A549 (cell line): ENCODE results near the gene CHIA. TPM values are rescaled to one million over a fixed set of nuclear protein-coding genes. Genes with fewer than 3 reads are reported as not detected.

Experiments used
- ATAC-seq, 2 experiments: fragments of 200-7000 bp in 1 of 2; fragments of >200 bp in 1 of 2; cut with Nextera tagmentation in 1 of 2; cut with Tn5 transposase in 1 of 2; 3 replicates each; pipeline versions ENCODE4 v1.8.0 to v1.9.1; 2018 to 2020; ENCODE audit warnings: mild to moderate bottlenecking in 1 of 2, moderate library complexity in 1 of 2
- CTCF ChIA-PET: fragments of 300-600 bp; sonication (Branson Sonifier 250); formaldehyde crosslinking; extraction: SDS; loops from one replicate; lab custom pipeline; 2021; ENCODE audit warnings: antibody characterized with exemption, inconsistent platforms; lab: Yijun Ruan, JAX
- POLR2A ChIA-PET: fragments of 350-600 bp; formaldehyde crosslinking; extraction: SDS; loops from one replicate; lab custom pipeline; 2021; ENCODE audit warnings: antibody characterized with exemption, inconsistent platforms; lab: Yijun Ruan, JAX
- DNase-seq, 2 experiments: peaks; one replicate each; pipeline versions ENCODE4 v3.0.0 to v3.0.0-alpha.2; 2011 to 2016; ENCODE audit warnings: low read depth in 1 of 2, low spot score in 1 of 2
- FAIRE-seq: peaks from 2 replicates; lab custom pipeline; 2011; peaks lifted over from hg19 to GRCh38; lab: Jason Lieb, UNC
- H3K27ac ChIP-seq, 2 experiments: fragments of >200 bp; sonication (Bioruptor Twin); formaldehyde crosslinking; 3 replicates each; pipeline ENCODE4 v1.5.1; 2016 to 2017
- H3K4me1 ChIP-seq: fragments of >200 bp; sonication (Bioruptor Twin); formaldehyde crosslinking; 3 replicates; pipeline ENCODE4 v1.6.1; 2016
- H3K4me2 ChIP-seq: fragments of >200 bp; sonication (Bioruptor Twin); formaldehyde crosslinking; 3 replicates; pipeline ENCODE4 v1.6.1; 2016
- H3K4me3 ChIP-seq: fragments of >200 bp; sonication (Bioruptor Twin); formaldehyde crosslinking; 3 replicates; pipeline ENCODE4 v1.5.1; 2016
- H3K9me3 ChIP-seq: fragments of >200 bp; sonication (Bioruptor Twin); formaldehyde crosslinking; 3 replicates; pipeline ENCODE4 v1.6.1; 2016
- BCL3 ChIP-seq: fragments of >200 bp; sonication (Bioruptor Twin); formaldehyde crosslinking; IDR thresholded peaks from 3 replicates; pipeline ENCODE4 v1.6.1; 2016
- CBX8 ChIP-seq: fragments of 200-600 bp; sonication (generic); IDR thresholded peaks from 2 replicates; pipeline ENCODE4 v1.6.1; 2016
- CTCF ChIP-seq: fragments of >200 bp; sonication (Bioruptor Twin); formaldehyde crosslinking; IDR thresholded peaks from 3 replicates; pipeline ENCODE4 v1.5.1; 2016
- EHMT2 ChIP-seq: fragments of 200-600 bp; sonication (generic); IDR thresholded peaks from 2 replicates; pipeline ENCODE4 v1.6.1; 2016; ENCODE audit warnings: antibody characterized with exemption, low read depth, mild to moderate bottlenecking, moderate library complexity
- FOSB ChIP-seq: fragments of 250-450 bp; sonication (Bioruptor Pico); IDR thresholded peaks from 2 replicates; pipeline ENCODE4 v1.5.0; 2020; ENCODE audit warnings: mild to moderate bottlenecking, moderate library complexity
- FOXS1 ChIP-seq: fragments of 250-450 bp; sonication (Bioruptor Pico); IDR thresholded peaks from 2 replicates; pipeline ENCODE4 v1.5.0; 2020; ENCODE audit warnings: mild to moderate bottlenecking, moderate library complexity
- HDAC2 ChIP-seq: fragments of 200-600 bp; sonication (generic); IDR thresholded peaks from 2 replicates; pipeline ENCODE4 v1.6.1; 2016
- HES2 ChIP-seq: fragments of >200 bp; sonication (Bioruptor Twin); formaldehyde crosslinking; IDR thresholded peaks from 2 replicates; pipeline ENCODE4 v1.6.1; 2016
- HEYL ChIP-seq: fragments of 250-450 bp; sonication (Bioruptor Pico); IDR thresholded peaks from 2 replicates; pipeline ENCODE4 v1.8.0; 2021; ENCODE audit warnings: mild to moderate bottlenecking, moderate library complexity
- KDM1A ChIP-seq: fragments of 200-600 bp; sonication (generic); IDR thresholded peaks from 2 replicates; pipeline ENCODE4 v1.6.1; 2016; ENCODE audit warnings: low read depth, mild to moderate bottlenecking
- NPAS2 ChIP-seq: fragments of 250-450 bp; sonication (Bioruptor Pico); IDR thresholded peaks from 2 replicates; pipeline ENCODE4 v1.8.0; 2022; ENCODE audit warnings: mild to moderate bottlenecking, moderate library complexity, borderline replicate concordance
- NR3C1 ChIP-seq: fragments of >200 bp; sonication (Bioruptor Twin); formaldehyde crosslinking; IDR thresholded peaks from 3 replicates; pipeline ENCODE4 v1.6.1; 2017
- RAD21 ChIP-seq, 2 experiments: fragments of >200 bp in 1 of 2; sonication (Bioruptor Twin) in 1 of 2; formaldehyde crosslinking in 1 of 2; IDR thresholded peaks in 1 of 2; conservative IDR thresholded peaks in 1 of 2; 2 replicates in 1 of 2; 3 replicates in 1 of 2; pipeline ENCODE4 v1.6.1; 2012 to 2018; ENCODE audit warnings: inconsistent platforms in 1 of 2
- RARB ChIP-seq: fragments of 250-450 bp; sonication (Bioruptor Pico); IDR thresholded peaks from 2 replicates; pipeline ENCODE4 v1.8.0; 2021; ENCODE audit warnings: mild to moderate bottlenecking, moderate library complexity
- RCOR1 ChIP-seq: fragments of 150-350 bp; IDR thresholded peaks from 2 replicates; pipeline ENCODE4 v1.6.1; 2014; ENCODE audit warnings: antibody characterized with exemption, low read length, low read depth
- SREBF2 ChIP-seq: fragments of 450-650 bp; IDR thresholded peaks from 2 replicates; pipeline ENCODE4 v1.6.1; 2014; ENCODE audit warnings: mild to moderate bottlenecking, moderate library complexity
- ZC3H11A ChIP-seq: fragments of 450-650 bp; IDR thresholded peaks from 2 replicates; pipeline ENCODE4 v1.6.1; 2014; ENCODE audit warnings: antibody characterized with exemption, mild to moderate bottlenecking
- ZFP36 ChIP-seq: fragments of 450-650 bp; IDR thresholded peaks from 2 replicates; pipeline ENCODE4 v1.6.1; 2014; ENCODE audit warnings: borderline replicate concordance; ENCODE audit not compliant: partially characterized antibody
- WGBS: methylation state at CpG from one replicate; pipeline ENCODE4 v1.1.6; 2017; ENCODE audit errors: missing lambda C conversion rate; 5-methylcytosine and 5-hydroxymethylcytosine counted together
- polyA plus RNA-seq, 4 experiments: library from polyadenylated mRNA; depleted of rRNA in 3 of 4; stranded (reverse); fragments of >200 nt; fragmentation: RNase III in 1 of 4; extraction: RNeasy Plus Mini Kit Qiagen cat#74134 plus additional on column Dnase treatment in 1 of 4; gene quantifications; 2 replicates in 3 of 4; 3 replicates in 1 of 4; pipeline ENCODE4 v1.2.3, GENCODE V29; 2011 to 2017
- TF ChIP-seq, protein P1 (sequence below): fragments of 200-600 bp; sonication (generic); IDR thresholded peaks from 2 replicates; pipeline ENCODE4 v1.6.1; 2016; ENCODE audit warnings: antibody characterized with exemption, mild to moderate bottlenecking, moderate library complexity

The CHIA gene
- polyA plus RNA-seq, 2 of the 4 experiments (the other 2 are of a cell fraction): not detected

GRCh38 chr1:111280267-111280666, 10.4 kb upstream of the CHIA start:
- H3K4me2 ChIP-seq: no peak overlapping the region
- CTCF ChIA-PET: interaction anchor here (1.6 kb wide), 1 partner anchor 57 kb away, joined by 5 read pairs; no protein-coding TSS in a partner anchor
- H3K9me3 ChIP-seq: no peaks in the 10 kb centered on the region
- ATAC-seq: no peak
- no peak for FAIRE-seq
- H3K4me1 ChIP-seq: 0 out of 3 replicates have a peak, but pooled peaks cover 3% of the 10 kb centered on the region
- H3K4me3 ChIP-seq: no peak overlapping the region
- no peak for TF ChIP-seq NR3C1
- TF ChIP-seq EHMT2: no peak
- no peak for TF ChIP-seq CBX8
- no peak for TF ChIP-seq NPAS2 (CRISPR knock-in tag)
- no peak for TF ChIP-seq HEYL (CRISPR knock-in tag)
- POLR2A ChIA-PET: no interaction called here
- no peak for DNase-seq
- H3K27ac ChIP-seq: no peak overlapping the region

DNA sequence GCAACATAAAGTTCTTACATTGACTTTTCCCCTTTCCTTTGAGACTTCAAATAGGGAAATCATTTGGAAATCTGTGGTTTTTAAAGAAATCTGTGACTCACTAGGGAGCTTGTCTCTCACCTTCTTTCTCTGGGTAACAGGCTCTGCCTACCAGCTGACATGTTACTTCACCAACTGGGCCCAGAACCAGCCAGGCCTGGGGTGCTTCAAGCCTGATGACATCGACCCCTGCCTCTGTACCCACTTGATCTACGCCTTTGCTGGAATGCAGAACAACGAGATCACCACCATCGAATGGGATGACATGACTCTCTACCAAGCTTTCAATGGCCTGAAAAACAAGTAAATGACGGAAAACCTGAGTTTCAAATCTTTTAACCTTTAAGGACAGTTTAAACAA, 9.2 kb upstream of the CHIA start:
- 31% methylated on average over 5 of the region's 5 CpGs for WGBS
- CTCF ChIA-PET: interaction anchor here (0.5 kb wide), 1 partner anchor 20 kb away, joined by 7 read pairs; no protein-coding TSS in a partner anchor
- ATAC-seq: no peak

DNA sequence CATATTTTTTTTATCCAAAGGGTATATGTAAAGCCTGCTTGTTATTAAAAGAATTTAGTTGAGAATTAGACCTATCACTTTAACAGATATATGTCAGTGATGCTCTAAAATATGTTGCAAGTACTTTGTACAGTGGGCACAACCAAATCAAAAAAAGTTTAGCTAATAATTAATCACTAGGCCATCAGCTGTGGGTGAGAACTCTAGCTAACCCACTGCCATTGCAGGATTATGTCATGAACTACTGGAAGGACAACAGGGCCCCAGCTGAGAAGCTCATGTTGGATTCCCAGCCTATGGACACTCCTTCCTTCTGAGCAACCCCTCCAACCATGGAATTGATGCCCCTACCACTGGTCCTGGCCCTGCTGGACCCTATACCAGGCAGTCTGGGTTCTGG, 6.8 kb upstream of the CHIA start:
- DNase-seq (no peak), FAIRE-seq (no peak), ATAC-seq (no peak)
- no peak overlapping the region for H3K27ac ChIP-seq
- H3K9me3 ChIP-seq: no peaks in the 10 kb centered on the region
- ChIA-PET POLR2A (no interaction called here), CTCF (no interaction called here)
- no peak overlapping the region for H3K4me2 ChIP-seq
- no peaks in the 10 kb centered on the region for H3K4me1 ChIP-seq
- TF ChIP-seq ZFP36: no peak
- no peak for TF ChIP-seq NPAS2 (CRISPR knock-in tag)
- no peak for TF ChIP-seq CTCF
- TF ChIP-seq RAD21 (conservative IDR thresholded peaks at IDR 0.05 in 1 of 2, IDR thresholded peaks at IDR 0.05 in 1 of 2): no peak
- TF ChIP-seq RARB (CRISPR knock-in tag): no peak
- no peak for TF ChIP-seq HDAC2
- TF ChIP-seq HES2: no peak
- no peak for TF ChIP-seq ZC3H11A
- TF ChIP-seq CBX8: no peak
- no peak for TF ChIP-seq FOSB (CRISPR knock-in tag)
- TF ChIP-seq FOXS1: no peak
- no peak for TF ChIP-seq KDM1A
- no peak for TF ChIP-seq BCL3
- TF ChIP-seq, protein P1, sequence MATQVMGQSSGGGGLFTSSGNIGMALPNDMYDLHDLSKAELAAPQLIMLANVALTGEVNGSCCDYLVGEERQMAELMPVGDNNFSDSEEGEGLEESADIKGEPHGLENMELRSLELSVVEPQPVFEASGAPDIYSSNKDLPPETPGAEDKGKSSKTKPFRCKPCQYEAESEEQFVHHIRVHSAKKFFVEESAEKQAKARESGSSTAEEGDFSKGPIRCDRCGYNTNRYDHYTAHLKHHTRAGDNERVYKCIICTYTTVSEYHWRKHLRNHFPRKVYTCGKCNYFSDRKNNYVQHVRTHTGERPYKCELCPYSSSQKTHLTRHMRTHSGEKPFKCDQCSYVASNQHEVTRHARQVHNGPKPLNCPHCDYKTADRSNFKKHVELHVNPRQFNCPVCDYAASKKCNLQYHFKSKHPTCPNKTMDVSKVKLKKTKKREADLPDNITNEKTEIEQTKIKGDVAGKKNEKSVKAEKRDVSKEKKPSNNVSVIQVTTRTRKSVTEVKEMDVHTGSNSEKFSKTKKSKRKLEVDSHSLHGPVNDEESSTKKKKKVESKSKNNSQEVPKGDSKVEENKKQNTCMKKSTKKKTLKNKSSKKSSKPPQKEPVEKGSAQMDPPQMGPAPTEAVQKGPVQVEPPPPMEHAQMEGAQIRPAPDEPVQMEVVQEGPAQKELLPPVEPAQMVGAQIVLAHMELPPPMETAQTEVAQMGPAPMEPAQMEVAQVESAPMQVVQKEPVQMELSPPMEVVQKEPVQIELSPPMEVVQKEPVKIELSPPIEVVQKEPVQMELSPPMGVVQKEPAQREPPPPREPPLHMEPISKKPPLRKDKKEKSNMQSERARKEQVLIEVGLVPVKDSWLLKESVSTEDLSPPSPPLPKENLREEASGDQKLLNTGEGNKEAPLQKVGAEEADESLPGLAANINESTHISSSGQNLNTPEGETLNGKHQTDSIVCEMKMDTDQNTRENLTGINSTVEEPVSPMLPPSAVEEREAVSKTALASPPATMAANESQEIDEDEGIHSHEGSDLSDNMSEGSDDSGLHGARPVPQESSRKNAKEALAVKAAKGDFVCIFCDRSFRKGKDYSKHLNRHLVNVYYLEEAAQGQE: no peak
- no peak overlapping the region for H3K4me3 ChIP-seq

More for the DNA sequence above, 9.2 kb upstream of the CHIA start:
- H3K27ac ChIP-seq: no peak overlapping the region
- H3K9me3 ChIP-seq: no peaks in the 10 kb centered on the region
- no peak overlapping the region for H3K4me3 ChIP-seq
- no peak overlapping the region for H3K4me2 ChIP-seq
- no peak for DNase-seq
- POLR2A ChIA-PET: no interaction called here
- no peak for FAIRE-seq
- TF ChIP-seq SREBF2: no peak
- TF ChIP-seq RCOR1: no peak
- no peaks in the 10 kb centered on the region for H3K4me1 ChIP-seq
